ENCODE data around the gene ZNF668. TPM values are rescaled to one million over a fixed set of nuclear protein-coding genes. Genes with fewer than 3 reads are reported as not detected.

The ZNF668 gene
- total and polyA plus RNA-seq, 4 donors, result 4.0 to 13.2 (median 10.7) TPM

GRCh38 chr16:31074814-31075183 lies 759 bp upstream of the ZNF668 start:
- Histone ChIP-seq H3K9ac (ENCODE audit: insufficient read depth in 1 of 2, low read length in 2 of 2) (peak overlapping the region; percentile 71 to 93), H3K36me3 (ENCODE audit: control insufficient read depth in 4 of 4, insufficient read depth in 4 of 4, low read length in 4 of 4) (peaks cover 5 to 38% (median 23%) of the 10 kb centered on the region in 4 donors), H3K27ac (ENCODE audit: low read depth in 1 of 2, low read length in 1 of 2) (peak overlapping the region; percentile 89 to 97), H3K27me3 (ENCODE audit: control insufficient read depth in 3 of 3, insufficient read depth in 3 of 3, low read length in 2 of 3) (no peaks in the 10 kb centered on the region), H3K4me3 (peak overlapping the region; percentile 56), H3K9me3 (ENCODE audit: control insufficient read depth in 4 of 4, insufficient read depth in 3 of 4, low read length in 3 of 4) (no peaks in the 10 kb centered on the region), H3K4me1 (ENCODE audit: control insufficient read depth in 5 of 5, insufficient read depth in 5 of 5, low read length in 5 of 5) (peaks cover 7 to 19% (median 9%) of the 10 kb centered on the region in 5 donors)
- WGBS, 2 donors, result 0 to 2% methylated on average over 7 of the region's 7 CpGs
- ATAC-seq (ENCODE audit: insufficient read depth, low FRiP score), result no peak
- no peak for DNase-seq
- TF ChIP-seq CTCF (IDR thresholded peaks at IDR 0.05; ENCODE audit: control extremely low read depth, extremely low read depth), result no peak

GRCh38 chr16:31073142-31073969 lies 684 bp downstream of the ZNF668 start:
- no peaks in the 10 kb centered on the region for H3K27me3 ChIP-seq (ENCODE audit: control insufficient read depth in 3 of 3, insufficient read depth in 3 of 3, low read length in 2 of 3)
- H3K9ac ChIP-seq (ENCODE audit: insufficient read depth in 1 of 2, low read length in 2 of 2), result peak overlapping the region; percentile 83 to 88
- peaks cover 7 to 19% (median 9%) of the 10 kb centered on the region in 5 donors for H3K4me1 ChIP-seq (ENCODE audit: control insufficient read depth in 5 of 5, insufficient read depth in 5 of 5, low read length in 5 of 5)
- H3K36me3 ChIP-seq (ENCODE audit: control insufficient read depth in 4 of 4, insufficient read depth in 4 of 4, low read length in 4 of 4), result peaks cover 5 to 23% (median 16%) of the 10 kb centered on the region in 4 donors
- H3K9me3 ChIP-seq (ENCODE audit: control insufficient read depth in 4 of 4, insufficient read depth in 3 of 4, low read length in 3 of 4), result no peaks in the 10 kb centered on the region
- peak overlapping the region; percentile 69 for H3K4me3 ChIP-seq
- DNase-seq, result peak; percentile 92 to 96 (median 95)
- peak; percentile 6 for TF ChIP-seq CTCF (IDR thresholded peaks at IDR 0.05; ENCODE audit: control extremely low read depth, extremely low read depth)
- peak; percentile 87 for ATAC-seq (ENCODE audit: insufficient read depth, low FRiP score)
- WGBS, 2 donors, result 0% methylated on average over 67 to 83 of the region's 83 CpGs
- H3K27ac ChIP-seq (ENCODE audit: low read depth in 1 of 2, low read length in 1 of 2), result peak overlapping the region; percentile 96

- ATAC-seq (ENCODE audit: insufficient read depth, low FRiP score), result no peak
- peak overlapping the region; percentile 96 for H3K27ac ChIP-seq (ENCODE audit: low read depth in 1 of 2, low read length in 1 of 2)
- DNase-seq, result peak; percentile 20 to 42 (median 38)
- peak overlapping the region; percentile 69 for H3K4me3 ChIP-seq
- WGBS, 2 donors, result 3% methylated on average over 27 of the region's 27 CpGs
- H3K27me3 ChIP-seq (ENCODE audit: control insufficient read depth in 3 of 3, insufficient read depth in 3 of 3, low read length in 2 of 3), result no peaks in the 10 kb centered on the region
- H3K9me3 ChIP-seq (ENCODE audit: control insufficient read depth in 4 of 4, insufficient read depth in 3 of 4, low read length in 3 of 4), result no peaks in the 10 kb centered on the region
- peaks cover 7 to 19% (median 9%) of the 10 kb centered on the region in 5 donors for H3K4me1 ChIP-seq (ENCODE audit: control insufficient read depth in 5 of 5, insufficient read depth in 5 of 5, low read length in 5 of 5)
- peak overlapping the region; percentile 82 to 88 for H3K9ac ChIP-seq (ENCODE audit: insufficient read depth in 1 of 2, low read length in 2 of 2)
- H3K36me3 ChIP-seq (ENCODE audit: control insufficient read depth in 4 of 4, insufficient read depth in 4 of 4, low read length in 4 of 4), result peaks cover 5 to 16% (median 11%) of the 10 kb centered on the region in 4 donors
- TF ChIP-seq CTCF (IDR thresholded peaks at IDR 0.05; ENCODE audit: control extremely low read depth, extremely low read depth), result no peak
Measured at GRCh38 chr16:31072540-31073141, 1.4 kb downstream of the ZNF668 start.
